ENCODE data around the gene FZR1.
A peak's percentile ranks its signal among the peaks of the same experiment; 100 is the strongest.

The FZR1 gene

GRCh38 chr19:3522421-3523360, 16.6 kb downstream of the FZR1 start:
- ChIA-PET POLR2A (ENCODE audit: low non-redundant PET) (no interaction called here), CTCF (interaction anchor here (0.5 kb wide), 1 partner anchor 166 kb away, joined by 4 read pairs; no protein-coding TSS in a partner anchor)
- no peak for TF ChIP-seq CTCF (conservative IDR thresholded peaks at IDR 0.05; ENCODE audit: low read depth)
- peak overlapping the region; percentile 4 for H3K27ac ChIP-seq
- DNase-seq (ENCODE audit: low spot score): no peak

GRCh38 chr19:3523361-3524077, 17.4 kb downstream of the FZR1 start:
- no peak for TF ChIP-seq CTCF (conservative IDR thresholded peaks at IDR 0.05; ENCODE audit: low read depth)
- POLR2A ChIA-PET (ENCODE audit: low non-redundant PET): no interaction called here

GRCh38 chr19:3524078-3524842, 18.1 kb downstream of the FZR1 start:
- TF ChIP-seq CTCF (conservative IDR thresholded peaks at IDR 0.05; ENCODE audit: low read depth): no peak
- H3K27ac ChIP-seq: no peak overlapping the region
- ChIA-PET POLR2A (ENCODE audit: low non-redundant PET) (no interaction called here), CTCF (no interaction called here)
- no peak for DNase-seq (ENCODE audit: low spot score)

More at GRCh38 chr19:3523361-3524077, 17.4 kb downstream of the FZR1 start:
- CTCF ChIA-PET: interaction anchor here (0.5 kb wide), 2 partner anchors 33 to 167 kb away, joined by 3 to 4 read pairs; no protein-coding TSS in a partner anchor
- DNase-seq (ENCODE audit: low spot score): no peak
- peak overlapping the region; percentile 4 for H3K27ac ChIP-seq

- TF ChIP-seq CTCF (conservative IDR thresholded peaks at IDR 0.05; ENCODE audit: low read depth): no peak
- DNase-seq (ENCODE audit: low spot score): no peak
- ChIA-PET POLR2A (ENCODE audit: low non-redundant PET) (no interaction called here), CTCF (no interaction called here)
- no peak overlapping the region for H3K27ac ChIP-seq
Measured at GRCh38 chr19:3524904-3525451, 18.9 kb downstream of the FZR1 start.

DNA sequence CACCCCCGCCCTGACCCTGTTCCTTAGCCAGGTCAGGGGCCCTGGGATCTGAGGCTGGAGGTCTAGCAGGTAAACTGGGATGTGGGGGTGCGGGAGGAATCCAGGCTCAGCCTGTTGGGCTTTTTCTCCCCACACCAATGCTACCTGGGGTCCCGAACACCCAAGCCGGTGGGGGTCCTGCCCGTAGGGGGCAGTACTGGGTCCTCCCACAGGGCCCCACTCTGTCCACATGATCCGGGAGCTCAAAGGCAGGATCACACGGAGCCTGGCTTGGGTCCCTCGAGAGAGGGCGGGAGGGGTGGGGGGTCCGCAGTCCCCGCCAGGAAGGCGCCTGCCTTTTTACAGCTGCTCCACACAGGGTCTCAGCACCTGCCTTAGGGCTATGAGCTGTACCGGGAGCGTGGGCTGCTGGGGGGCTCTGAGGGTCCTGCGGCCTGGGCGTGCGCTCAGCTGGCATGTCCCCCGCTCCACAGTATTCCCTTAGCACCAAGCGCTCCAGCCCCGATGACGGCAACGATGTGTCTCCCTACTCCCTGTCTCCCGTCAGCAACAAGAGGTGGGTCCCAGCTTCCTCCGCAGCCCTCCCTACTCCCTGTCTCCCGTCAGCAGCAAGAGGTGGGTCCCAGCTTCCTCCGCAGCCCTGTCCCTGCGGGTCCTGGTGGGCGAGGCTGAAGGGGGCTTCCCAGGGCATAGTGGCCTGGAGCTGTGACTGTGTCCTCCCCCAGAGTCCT, 20.6 kb downstream of the FZR1 start:
- TF ChIP-seq CTCF (conservative IDR thresholded peaks at IDR 0.05; ENCODE audit: low read depth): no peak
- DNase-seq (ENCODE audit: low spot score): no peak
- no peak overlapping the region for H3K27ac ChIP-seq
- ChIA-PET POLR2A (ENCODE audit: low non-redundant PET) (no interaction called here), CTCF (no interaction called here)

Data from RWPE1 (cell line).